GM04504 (cell line): ENCODE measurements around the gene FBRS.
A peak's percentile ranks its signal among the peaks of the same experiment; 100 is the strongest.
"Not testable (repeated sequence)": the region's sequence is repeated elsewhere in the genome, so short reads cannot be mapped to it uniquely, and the experiment has no call there.

Experiments
- DNase-seq: peaks from one replicate; pipeline ENCODE4 v3.0.0-alpha.2; 2012; ENCODE audit warnings: low read depth

The FBRS gene

GRCh38 chr16:30665155-30665829 is 7.1 kb downstream of the FBRS start:
- DNase-seq: no peak

GRCh38 chr16:30665830-30666190 is 7.6 kb downstream of the FBRS start:
- no peak for DNase-seq

GRCh38 chr16:30666681-30667080 is 8.4 kb downstream of the FBRS start:
- no peak for DNase-seq

- no peak for DNase-seq
Measured at GRCh38 chr16:30667361-30667905, 9.2 kb downstream of the FBRS start.

GRCh38 chr16:30668393-30668792 is 10.2 kb downstream of the FBRS start:
- DNase-seq: no peak

GRCh38 chr16:30669026-30669902 is 11.0 kb downstream of the FBRS start:
- no peak for DNase-seq

- DNase-seq: no peak
Measured at GRCh38 chr16:30669903-30670824, 11.9 kb downstream of the FBRS start.

GRCh38 chr16:30675143-30675542 is 16.9 kb downstream of the FBRS start:
- DNase-seq: no peak

GRCh38 chr16:30677931-30678585 is 19.8 kb downstream of the FBRS start:
- no peak for DNase-seq

- DNase-seq: no peak
Measured at GRCh38 chr16:30678586-30678970, 20.3 kb downstream of the FBRS start.

GRCh38 chr16:30680326-30680725 is 22.1 kb downstream of the FBRS start:
- DNase-seq: no peak

- DNase-seq: no peak
Measured at GRCh38 chr16:30688701-30689100, 30.5 kb downstream of the FBRS start.

GRCh38 chr16:30691907-30692306 is 33.7 kb downstream of the FBRS start:
- no peak for DNase-seq

GRCh38 chr16:30692396-30693064 is 34.3 kb downstream of the FBRS start:
- DNase-seq: no peak

- no peak for DNase-seq
Measured at GRCh38 chr16:30694926-30695693, 36.9 kb downstream of the FBRS start.

GRCh38 chr16:30696646-30697045 is 38.4 kb downstream of the FBRS start:
- DNase-seq: not testable (repeated sequence)

GRCh38 chr16:30697264-30698138 is 39.3 kb downstream of the FBRS start:
- no peak for DNase-seq

GRCh38 chr16:30698139-30698815 is 40.0 kb downstream of the FBRS start:
- DNase-seq: peak; percentile 95
